HG02610 (cell line): ENCODE data around the gene CD207.
"Not testable (repeated sequence)": the region's sequence is repeated elsewhere in the genome, so short reads cannot be mapped to it uniquely, and the experiment has no call there.

ENCODE experiments used
- ATAC-seq: cut with Tn5 transposase; IDR thresholded peaks from one replicate; pipeline ENCODE4 v1.9.1; 2021; ENCODE audit warnings: mild to moderate bottlenecking, moderate library complexity; ENCODE audit not compliant: unreplicated experiment

CD207 gene

GRCh38 chr2:70835643-70836042 lies at the start of gene CD207:
TSS of gene CD207 (minus strand) at chr2:70835816. CDS start at chr2:70835776, 40 bp downstream.
- ATAC-seq = no peak

DNA sequence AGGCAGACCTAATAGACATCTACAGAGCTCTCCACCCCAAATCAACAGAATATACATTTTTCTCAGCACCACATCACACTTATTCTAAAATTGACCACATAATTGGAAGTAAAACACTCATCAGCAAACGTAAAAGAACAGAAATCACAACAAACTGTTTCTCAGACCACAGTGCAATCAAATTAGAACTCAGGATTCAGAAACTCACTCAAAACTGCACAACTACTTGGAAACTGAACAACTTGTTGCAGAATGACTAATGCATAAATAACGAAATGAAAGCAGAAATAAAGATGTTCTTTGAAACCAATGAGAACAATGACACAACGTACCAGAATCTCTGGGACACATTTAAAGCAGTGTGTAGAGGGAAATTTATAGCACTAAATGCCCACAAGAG lies 42.9 kb upstream of the CD207 start:
- ATAC-seq = not testable (repeated sequence)

- not testable (repeated sequence) for ATAC-seq
Observed at GRCh38 chr2:70876138-70876537, 40.5 kb upstream of the CD207 start.

GRCh38 chr2:70873541-70873940 lies 37.9 kb upstream of the CD207 start:
- ATAC-seq = no peak

GRCh38 chr2:70871398-70872211 lies 36.0 kb upstream of the CD207 start:
- no peak for ATAC-seq

DNA sequence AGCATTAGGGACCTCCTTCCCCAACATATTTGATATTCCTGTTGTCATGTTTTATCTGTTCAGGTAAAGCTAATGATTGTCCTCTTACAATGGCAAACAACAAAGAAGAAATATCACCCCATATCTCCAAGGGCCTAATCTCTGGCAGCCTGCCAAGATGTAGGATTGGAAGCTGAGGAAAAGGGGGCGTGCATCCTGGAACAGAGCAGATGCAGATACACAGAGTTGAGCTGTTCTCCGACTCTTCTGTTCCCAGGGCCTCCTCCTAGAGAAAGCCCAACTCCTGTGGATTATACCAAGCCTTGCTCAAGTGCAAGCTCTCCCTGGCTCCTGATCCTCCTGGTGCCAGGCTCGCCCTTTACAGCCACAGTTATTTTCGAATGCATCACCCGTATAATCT lies 35.2 kb upstream of the CD207 start:
- ATAC-seq = no peak

DNA sequence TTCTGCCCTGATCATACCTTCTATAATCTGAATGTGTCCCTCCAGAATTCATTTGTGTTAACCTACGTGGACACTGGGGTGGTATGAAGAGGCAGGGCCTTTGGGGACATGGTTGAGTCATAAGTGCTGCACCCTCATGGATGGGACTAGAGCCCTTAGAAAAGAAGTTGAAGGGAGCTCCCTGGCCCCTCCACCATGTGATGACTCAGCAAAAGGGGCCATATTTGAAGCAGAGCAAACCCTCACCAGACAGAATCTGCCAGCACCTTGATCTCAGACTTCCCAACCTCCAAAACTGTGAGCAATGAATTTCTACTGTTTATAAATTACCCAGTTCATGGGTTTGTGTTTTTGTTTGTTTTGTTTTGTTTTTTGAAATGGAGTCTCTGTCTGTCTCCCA lies 33.4 kb upstream of the CD207 start:
- ATAC-seq = no peak

DNA sequence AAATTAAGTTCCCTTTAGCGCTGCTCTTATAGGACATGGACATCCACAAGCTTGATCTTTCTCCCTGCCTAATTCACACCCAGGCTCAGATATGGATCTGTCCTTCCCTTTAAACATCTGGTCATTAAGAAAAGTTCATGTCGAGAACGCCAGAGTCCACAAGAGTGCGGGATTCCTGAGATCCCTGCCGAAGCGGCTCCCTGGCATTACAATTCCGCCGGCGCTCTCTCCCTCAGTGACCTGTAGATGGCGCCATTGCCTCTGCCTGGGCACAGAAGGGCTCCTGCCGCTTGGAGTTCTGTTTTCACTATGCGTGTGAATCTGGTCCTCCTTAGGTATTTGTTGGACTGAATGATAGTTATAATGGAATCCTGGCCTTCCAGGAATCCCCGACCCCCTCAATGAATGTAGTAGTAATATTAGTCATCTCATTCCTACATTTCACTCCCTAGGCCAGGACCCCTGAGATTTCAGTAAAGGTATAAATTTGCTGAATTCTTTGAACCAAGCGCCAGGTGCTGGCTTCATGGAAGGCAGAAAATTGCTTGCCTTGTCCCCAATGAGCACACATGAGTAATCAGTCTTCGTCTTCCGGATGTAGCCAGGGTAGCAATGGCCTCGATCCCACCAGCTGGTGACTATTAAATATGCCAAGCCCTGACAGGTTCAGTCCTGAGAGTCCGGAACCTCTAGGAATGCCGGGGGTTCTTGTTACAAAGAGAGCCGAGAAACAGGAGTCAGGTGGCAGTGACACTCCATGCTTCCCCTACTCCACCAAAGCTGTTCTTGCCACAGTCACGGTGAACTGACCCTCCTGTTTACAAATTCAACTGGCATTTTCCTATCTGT lies 26.4 kb upstream of the CD207 start:
- ATAC-seq = no peak

GRCh38 chr2:70855667-70856066 lies 20.1 kb upstream of the CD207 start:
- no peak for ATAC-seq

DNA sequence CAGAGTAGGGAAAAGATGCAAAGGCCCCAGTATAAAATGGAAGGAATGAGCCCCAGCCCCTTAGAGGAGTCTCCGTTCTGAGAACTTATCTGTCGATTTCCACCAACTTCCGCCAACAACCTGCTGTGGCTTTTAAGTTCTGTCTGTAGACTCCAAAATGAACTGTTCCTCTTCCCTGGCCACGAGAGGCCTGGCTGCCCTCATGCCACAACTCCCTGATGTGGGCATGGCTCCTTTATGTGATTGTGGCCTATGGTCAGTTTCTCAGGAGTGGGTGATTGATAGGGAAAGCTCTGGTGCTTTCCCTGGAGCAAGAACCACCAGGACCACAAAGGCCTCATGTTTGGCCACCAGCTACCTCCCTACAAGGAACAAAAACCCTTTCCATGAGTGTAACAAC lies 18.8 kb upstream of the CD207 start:
- no peak for ATAC-seq

DNA sequence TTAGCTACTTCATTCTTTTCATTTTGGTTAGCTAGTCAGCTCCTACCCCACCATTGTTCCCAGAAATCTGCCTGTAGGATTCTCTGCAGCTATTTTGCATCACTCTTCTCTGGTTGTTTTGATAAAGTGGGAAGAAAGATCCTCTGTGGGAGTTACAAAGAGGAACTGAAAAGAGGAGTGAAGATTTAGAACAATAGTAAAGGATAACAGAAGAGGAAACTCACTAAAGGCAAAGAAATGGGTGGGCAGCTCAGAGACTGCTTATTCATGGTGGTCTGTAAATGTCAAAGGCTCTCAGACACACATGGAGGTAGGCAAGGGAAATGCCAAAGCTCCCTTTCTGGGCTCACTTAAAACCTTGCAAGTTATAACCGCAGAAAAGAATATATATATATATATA lies 17.2 kb upstream of the CD207 start:
- no peak for ATAC-seq

GRCh38 chr2:70851704-70852103 lies 16.1 kb upstream of the CD207 start:
- ATAC-seq = peak; percentile 87

GRCh38 chr2:70850925-70851324 lies 15.3 kb upstream of the CD207 start:
- ATAC-seq = no peak

DNA sequence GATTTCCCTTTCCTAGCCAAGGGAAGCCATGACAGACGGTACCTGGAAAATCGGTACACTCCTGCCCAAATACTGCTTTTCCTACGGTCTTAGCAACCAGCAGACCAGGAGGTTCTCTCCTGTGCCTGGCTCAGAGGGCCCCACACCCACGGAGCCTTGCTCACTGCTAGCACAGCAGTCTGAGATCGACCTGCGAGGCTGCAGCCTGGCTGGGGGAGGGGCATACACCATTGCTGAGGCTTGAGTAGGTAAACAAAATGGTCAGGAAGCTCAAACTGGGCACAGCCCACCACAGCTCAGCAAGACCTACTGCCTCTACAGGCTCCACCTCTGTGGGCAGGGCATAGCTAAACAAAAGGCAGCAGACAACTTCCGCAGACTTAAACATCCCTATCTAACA lies 6.8 kb upstream of the CD207 start:
- no peak for ATAC-seq

GRCh38 chr2:70837980-70838925 lies 2.6 kb upstream of the CD207 start:
- no peak for ATAC-seq

- ATAC-seq = no peak
Observed at GRCh38 chr2:70834881-70835280, 735 bp downstream of the CD207 start.

DNA sequence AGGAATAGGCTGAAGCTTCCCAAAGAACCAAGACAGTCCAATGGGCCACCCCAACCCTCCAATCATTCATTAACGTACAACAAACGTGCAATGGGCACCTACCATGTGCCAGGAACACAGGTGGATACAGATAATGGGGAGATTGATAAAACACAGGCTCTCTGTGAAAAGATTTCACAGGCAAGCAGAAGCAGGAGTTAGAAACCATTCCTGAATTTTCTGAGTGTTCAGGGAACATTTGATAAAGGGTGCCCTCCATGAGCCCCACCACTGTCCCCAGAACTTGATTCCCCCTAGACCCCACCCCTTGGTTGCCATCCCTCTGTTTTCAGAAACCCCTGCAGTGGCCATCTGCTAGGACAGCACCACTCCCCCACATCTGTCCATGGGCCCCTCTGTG lies 1.5 kb downstream of the CD207 start:
- ATAC-seq = no peak

DNA sequence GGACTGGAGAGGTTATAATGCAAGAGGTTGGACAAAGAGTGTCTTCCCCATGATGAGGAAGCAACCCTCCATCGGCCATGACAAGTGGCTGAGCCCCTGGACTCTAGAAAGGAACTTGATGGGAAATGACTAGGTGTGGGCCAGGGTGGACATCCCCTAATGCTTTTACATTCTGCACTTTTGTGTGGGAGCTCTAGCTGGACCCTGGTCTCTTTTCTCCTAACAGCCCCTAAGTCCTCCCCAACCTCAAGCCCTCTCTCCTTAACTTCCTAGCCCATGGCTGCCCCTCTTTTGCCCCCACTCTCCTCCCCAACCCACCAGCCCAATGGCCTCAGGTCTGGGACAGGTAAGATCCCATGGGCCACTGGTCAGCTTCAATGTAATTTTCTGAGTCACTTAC lies 2.4 kb downstream of the CD207 start:
- no peak for ATAC-seq

GRCh38 chr2:70832386-70832785 lies 3.2 kb downstream of the CD207 start:
- no peak for ATAC-seq

- ATAC-seq = no peak
Observed at GRCh38 chr2:70831861-70832260, 3.8 kb downstream of the CD207 start.

DNA sequence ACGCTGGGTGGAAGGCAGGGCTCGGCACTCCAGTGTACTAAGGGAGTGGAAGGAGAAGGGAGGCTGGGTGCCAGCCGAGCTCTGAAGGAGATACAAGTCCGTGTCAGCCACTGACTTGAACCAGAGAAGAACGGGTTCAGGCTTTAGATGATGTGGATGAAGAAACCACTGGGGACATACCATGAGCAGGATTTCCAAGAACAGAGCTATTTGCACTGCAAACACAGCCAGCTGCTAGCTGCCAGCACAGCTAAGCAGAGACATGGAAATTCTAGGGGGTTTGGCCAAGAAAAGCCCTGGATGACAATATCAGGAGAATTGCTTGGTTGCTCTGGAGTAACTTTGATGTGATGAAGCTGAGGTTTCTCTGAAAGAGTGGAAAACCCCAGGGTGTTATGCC lies 5.2 kb downstream of the CD207 start:
- no peak for ATAC-seq
